GM21390 (cell line): ENCODE data around the gene MAOA.
"Not testable (repeated sequence)": the region's sequence is repeated elsewhere in the genome, so short reads cannot be mapped to it uniquely, and the experiment has no call there.

Experiments
- ATAC-seq: cut with Tn5 transposase; IDR thresholded peaks from one replicate; pipeline ENCODE4 v1.9.1; 2021; ENCODE audit not compliant: unreplicated experiment

Gene MAOA

GRCh38 chrX:43707812-43708548 is 51.9 kb downstream of the MAOA start:
- ATAC-seq, result no peak

GRCh38 chrX:43716144-43716543 is 60.0 kb downstream of the MAOA start:
- no peak for ATAC-seq

- ATAC-seq, result no peak
These were observed 60.6 kb downstream of the MAOA start for GRCh38 chrX:43716696-43717095.

- ATAC-seq, result no peak
These were observed 61.1 kb downstream of the MAOA start for GRCh38 chrX:43717161-43717560.

- ATAC-seq, result no peak
These were observed 62.0 kb downstream of the MAOA start for GRCh38 chrX:43718081-43718480.

GRCh38 chrX:43718546-43718945 is 62.4 kb downstream of the MAOA start:
- ATAC-seq, result no peak

GRCh38 chrX:43718956-43719355 is 62.9 kb downstream of the MAOA start:
- no peak for ATAC-seq

- no peak for ATAC-seq
These were observed 64.0 kb downstream of the MAOA start for GRCh38 chrX:43720082-43720481.

- ATAC-seq, result no peak
These were observed 64.9 kb downstream of the MAOA start for GRCh38 chrX:43720961-43721360.

GRCh38 chrX:43725227-43725626 is 69.1 kb downstream of the MAOA start:
- ATAC-seq, result not testable (repeated sequence)

- ATAC-seq, result not testable (repeated sequence)
These were observed 71.2 kb downstream of the MAOA start for GRCh38 chrX:43727254-43727653.

GRCh38 chrX:43728002-43728401 is 71.9 kb downstream of the MAOA start:
- ATAC-seq, result no peak

- no peak for ATAC-seq
These were observed 72.9 kb downstream of the MAOA start for GRCh38 chrX:43728966-43729365.

GRCh38 chrX:43731086-43731485 is 75.0 kb downstream of the MAOA start:
- ATAC-seq, result no peak

GRCh38 chrX:43733699-43734098 is 77.6 kb downstream of the MAOA start:
- ATAC-seq, result no peak

GRCh38 chrX:43734444-43734843 is 78.3 kb downstream of the MAOA start:
- no peak for ATAC-seq

GRCh38 chrX:43735534-43735933 is 79.4 kb downstream of the MAOA start:
- no peak for ATAC-seq

GRCh38 chrX:43735957-43736356 is 79.9 kb downstream of the MAOA start:
- no peak for ATAC-seq

GRCh38 chrX:43741843-43742573 is 85.9 kb downstream of the MAOA start:
- ATAC-seq, result no peak

GRCh38 chrX:43743100-43743822 is 87.2 kb downstream of the MAOA start:
- ATAC-seq, result no peak

GRCh38 chrX:43744284-43744683 is 88.2 kb downstream of the MAOA start:
- ATAC-seq, result no peak
